NCI-H128 (cell line): ENCODE results near the gene SEC23B.
"Not testable (repeated sequence)": the region's sequence is repeated elsewhere in the genome, so short reads cannot be mapped to it uniquely, and the experiment has no call there.

Experiments used
- DNase-seq: peaks from one replicate; lab custom pipeline; 2025; ENCODE audit not compliant: unreplicated experiment; lab: John Stamatoyannopoulos, UW

SEC23B gene

GRCh38 chr20:18507218-18508191, at the start of gene SEC23B:
TSS of gene SEC23B (plus strand) at chr20:18507940. CDS start at chr20:18510836, 2,896 bp downstream.
- DNase-seq, result peak; percentile 93

GRCh38 chr20:18465536-18466200, 42.1 kb upstream of the SEC23B start:
- DNase-seq, result no peak

DNA sequence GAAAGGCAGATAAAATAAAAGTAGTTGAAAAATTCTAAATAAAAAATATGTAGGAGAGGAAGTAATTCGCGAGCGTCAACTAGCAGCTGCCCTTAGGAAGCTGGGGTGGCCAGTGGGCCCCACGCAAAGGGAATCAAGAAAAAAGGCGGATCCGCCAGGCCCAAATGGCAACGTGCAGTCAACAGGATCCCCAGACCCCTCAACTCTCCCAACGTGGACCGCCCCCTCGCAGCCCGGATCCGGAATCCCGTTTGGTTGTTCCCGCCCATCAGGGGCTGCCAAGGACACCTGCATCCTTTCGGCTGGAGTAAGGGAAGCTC, 41.2 kb upstream of the SEC23B start:
- no peak for DNase-seq

DNA sequence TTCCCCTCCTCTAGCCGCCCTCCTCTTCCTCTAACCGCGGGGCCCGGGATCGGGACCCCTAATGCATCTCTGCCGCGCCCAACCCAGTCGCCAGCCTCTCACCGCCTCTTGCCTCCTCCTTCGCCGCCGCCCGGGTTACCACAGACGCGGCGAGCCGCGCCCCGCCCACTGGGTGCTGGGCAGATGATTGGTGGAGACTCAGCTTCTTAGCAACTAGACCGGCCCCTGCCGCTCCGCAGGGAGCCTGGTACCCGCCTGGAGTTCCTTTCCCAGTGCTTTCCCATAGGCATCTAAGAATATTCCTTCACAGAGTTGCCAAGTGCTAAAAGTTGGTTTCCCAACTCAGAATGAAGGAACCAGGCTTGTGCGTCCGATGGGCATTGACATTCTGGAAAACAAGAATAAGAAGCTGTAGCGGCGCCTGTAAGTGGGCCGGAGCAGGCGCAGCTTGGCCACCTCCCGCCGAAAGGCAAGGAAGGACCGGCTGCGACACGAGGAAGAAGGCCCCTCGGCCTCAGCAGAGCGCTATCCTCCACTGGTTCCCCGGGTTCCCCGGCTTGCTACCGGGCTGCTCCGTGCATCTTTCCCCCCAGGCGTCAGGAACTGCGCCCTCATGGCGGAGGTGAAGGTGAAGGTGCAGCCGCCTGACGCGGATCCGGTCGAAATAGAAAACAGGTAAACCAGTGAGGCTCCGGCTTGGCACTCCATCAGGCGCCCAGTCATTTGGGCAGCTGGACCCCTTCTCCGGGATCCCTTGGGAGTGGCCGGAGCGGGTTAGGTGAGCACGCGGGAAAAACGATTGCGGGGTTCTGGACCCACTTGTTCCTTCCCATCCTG, 40.6 kb upstream of the SEC23B start, which contains the start of the genes DZANK1 and POLR3F:
TSS of gene DZANK1 (minus strand) at position 137 of the 837 bp plus-strand sequence. CDS start 1,672 bp downstream, outside the sequence.
TSS of gene POLR3F (plus strand) at position 497 of the 837 bp plus-strand sequence. CDS start at position 614, 117 bp downstream.
- DNase-seq, result peak; percentile 94

DNA sequence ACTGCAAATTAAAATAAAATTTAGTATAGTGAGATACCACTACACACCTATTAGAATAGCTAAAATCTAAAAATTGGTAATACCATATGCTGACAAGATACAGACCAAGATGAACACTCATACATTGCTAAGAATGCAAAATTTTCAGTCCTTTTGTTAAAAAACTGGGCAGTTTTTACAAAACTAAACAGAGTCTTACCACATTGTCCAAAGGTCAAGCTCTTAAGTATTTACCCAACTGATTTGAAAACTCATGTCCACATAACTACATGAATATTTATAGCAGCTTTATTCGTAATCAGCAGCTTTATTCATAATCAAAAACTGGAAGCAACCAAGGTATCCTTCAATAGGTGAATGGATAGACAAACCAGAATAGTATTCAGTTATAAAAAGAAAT, 30.5 kb upstream of the SEC23B start:
- no peak for DNase-seq

DNA sequence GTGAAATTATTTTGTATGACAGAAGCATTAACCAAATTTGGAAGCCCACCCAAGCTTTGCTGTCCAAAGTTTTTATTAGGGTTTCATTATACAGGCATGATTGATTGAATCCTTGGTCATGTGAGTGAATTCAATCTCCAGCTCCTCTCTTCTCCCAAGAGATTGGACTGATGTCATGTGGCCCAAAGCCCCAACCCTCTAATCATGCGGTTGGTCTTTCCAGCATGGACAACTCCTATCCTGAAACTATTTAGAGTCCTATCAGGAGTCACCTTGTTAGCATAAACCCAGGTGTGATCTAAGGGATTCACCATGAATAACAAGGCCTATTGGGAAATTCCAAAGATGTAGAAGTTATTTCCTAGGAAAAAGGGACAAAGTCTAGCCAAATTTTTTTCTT, 29.9 kb upstream of the SEC23B start:
- no peak for DNase-seq

DNA sequence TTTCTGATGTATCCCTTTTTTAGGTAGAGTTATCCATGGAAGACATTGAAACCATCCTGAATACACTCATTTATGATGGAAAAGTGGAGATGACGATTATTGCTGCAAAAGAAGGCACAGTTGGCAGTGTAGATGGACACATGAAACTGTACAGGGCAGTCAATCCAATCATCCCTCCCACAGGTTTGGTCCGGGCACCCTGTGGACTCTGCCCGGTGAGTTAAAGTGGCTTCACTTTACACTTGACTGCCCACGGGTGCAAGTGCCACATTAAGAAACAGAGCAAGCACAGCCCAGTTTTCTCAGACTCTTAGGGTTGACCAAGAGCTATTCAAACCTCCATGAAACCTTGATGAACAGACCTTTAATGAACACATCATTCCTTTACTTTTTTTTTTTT, 26.1 kb upstream of the SEC23B start:
- no peak for DNase-seq

- DNase-seq, result no peak
These were observed 19.4 kb upstream of the SEC23B start for GRCh38 chr20:18488301-18488700.

DNA sequence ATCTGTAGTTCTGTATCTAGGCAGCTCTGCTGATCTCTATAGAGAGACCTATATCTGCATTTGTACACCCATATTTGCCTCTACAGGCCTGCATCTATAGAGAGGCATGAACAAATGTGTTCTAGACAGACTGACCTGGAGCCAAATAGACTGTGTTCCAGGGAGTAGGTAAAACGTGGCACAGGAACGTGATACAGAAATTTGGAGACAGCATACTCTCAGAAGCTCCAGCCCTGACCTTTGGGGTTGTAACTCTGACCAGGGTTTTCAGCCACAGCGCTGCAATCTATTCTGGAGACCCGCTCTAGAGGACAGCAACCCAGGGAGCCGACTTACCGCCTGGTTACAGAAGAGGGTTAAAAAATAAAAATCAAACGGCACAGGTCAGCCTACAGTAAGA, 11.7 kb upstream of the SEC23B start:
- DNase-seq, result no peak

GRCh38 chr20:18496740-18497592, 10.8 kb upstream of the SEC23B start, which contains the start of gene RBBP9:
TSS of gene RBBP9 (minus strand) at chr20:18497225. CDS start at chr20:18497167, 58 bp downstream.
- DNase-seq, result peak; percentile 70

GRCh38 chr20:18497603-18498002, 10.1 kb upstream of the SEC23B start:
- DNase-seq, result no peak

DNA sequence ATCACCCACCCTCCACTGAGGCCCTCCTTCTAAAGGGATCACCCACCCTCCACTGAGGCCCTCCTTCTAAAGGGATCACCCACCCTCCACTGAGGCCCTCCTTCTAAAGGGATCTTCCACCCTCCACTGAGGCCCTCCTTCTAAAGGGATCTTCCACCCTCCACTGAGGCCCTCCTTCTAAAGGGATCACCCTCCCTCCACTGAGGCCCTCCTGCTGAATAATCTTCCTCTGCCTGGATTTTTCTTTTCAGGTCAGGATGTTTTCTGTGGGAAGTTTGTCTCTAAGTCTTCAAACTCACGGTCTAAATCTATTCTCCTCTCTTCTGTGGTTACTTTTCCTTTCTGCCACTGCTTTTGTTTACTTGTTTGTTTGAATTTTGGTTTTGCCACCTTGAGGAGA, 6.1 kb upstream of the SEC23B start:
- DNase-seq, result not testable (repeated sequence)

GRCh38 chr20:18504479-18505060, 3.2 kb upstream of the SEC23B start:
- no peak for DNase-seq

- no peak for DNase-seq
These were observed 996 bp upstream of the SEC23B start for GRCh38 chr20:18506744-18507143.

DNA sequence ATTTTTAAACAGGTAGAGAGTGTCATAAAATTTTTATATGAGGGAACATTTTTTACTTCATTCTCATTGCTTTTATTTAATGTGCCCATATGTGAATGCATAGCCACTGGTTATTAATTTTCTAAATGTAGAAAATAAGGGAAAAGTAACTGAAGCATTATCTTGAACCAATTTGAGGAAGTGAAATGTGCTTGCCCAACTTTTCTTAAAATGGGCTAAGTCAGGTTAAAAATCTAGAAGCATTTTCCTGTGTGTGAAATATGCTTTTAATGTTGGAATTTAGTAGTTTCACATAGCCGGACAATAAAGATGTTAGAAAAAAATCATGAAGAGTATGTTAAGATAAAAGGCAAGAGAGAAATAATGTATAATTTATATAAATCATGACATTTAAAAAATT, 3.8 kb downstream of the SEC23B start:
- DNase-seq, result no peak

DNA sequence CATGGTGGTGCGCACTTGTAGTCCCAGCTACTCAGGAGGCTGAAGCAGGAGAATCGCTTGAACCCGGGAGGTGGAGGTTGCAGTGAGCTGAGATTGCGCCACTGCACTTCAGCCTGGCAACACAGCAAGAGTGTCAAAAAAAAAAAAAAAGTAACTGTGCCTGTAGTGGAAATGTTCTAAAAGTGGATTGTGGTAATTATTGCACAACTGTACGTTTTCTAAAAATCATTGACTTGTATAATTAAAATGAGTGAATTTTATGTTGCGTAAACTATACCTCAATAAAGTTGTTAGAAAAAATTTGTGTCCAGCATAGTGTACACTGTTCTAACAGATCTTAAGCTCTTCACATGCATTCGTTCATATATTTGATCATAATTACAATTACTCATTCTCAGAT, 5.5 kb downstream of the SEC23B start:
- DNase-seq, result no peak

- no peak for DNase-seq
These were observed 6.4 kb downstream of the SEC23B start for GRCh38 chr20:18514127-18514526.

GRCh38 chr20:18515973-18516372, 8.2 kb downstream of the SEC23B start:
- DNase-seq, result no peak

- DNase-seq, result not testable (repeated sequence)
These were observed 14.3 kb downstream of the SEC23B start for GRCh38 chr20:18522066-18522465.

- no peak for DNase-seq
These were observed 15.3 kb downstream of the SEC23B start for GRCh38 chr20:18523066-18523465.
